Measurements from ENCODE around the gene AK2.
"Not testable (repeated sequence)": the region's sequence is repeated elsewhere in the genome, so short reads cannot be mapped to it uniquely, and the experiment has no call there.

The AK2 gene

GRCh38 chr1:32997381-32997891 is 39.2 kb downstream of the AK2 start:
- DNase-seq = no peak

GRCh38 chr1:32993324-32993636 is 43.4 kb downstream of the AK2 start:
- DNase-seq = not testable (repeated sequence)

GRCh38 chr1:32992489-32993323 is 44.0 kb downstream of the AK2 start:
- peak; percentile 98 for DNase-seq

- DNase-seq = no peak
These were observed 44.7 kb downstream of the AK2 start for GRCh38 chr1:32991819-32992488.

GRCh38 chr1:32991386-32991785 is 45.3 kb downstream of the AK2 start:
- no peak for DNase-seq

GRCh38 chr1:32990887-32991286 is 45.8 kb downstream of the AK2 start:
- DNase-seq = no peak

GRCh38 chr1:32989160-32990050 is 47.3 kb downstream of the AK2 start:
- DNase-seq = peak; percentile 87

GRCh38 chr1:32988665-32989064 is 48.0 kb downstream of the AK2 start:
- no peak for DNase-seq

- no peak for DNase-seq
These were observed 51.5 kb downstream of the AK2 start for GRCh38 chr1:32985226-32985625.

GRCh38 chr1:32984455-32985171 is 52.1 kb downstream of the AK2 start:
- DNase-seq = no peak

- DNase-seq = no peak
These were observed 52.6 kb downstream of the AK2 start for GRCh38 chr1:32984090-32984454.

GRCh38 chr1:32983020-32983419 is 53.7 kb downstream of the AK2 start:
- peak; percentile 18 for DNase-seq

- peak; percentile 73 for DNase-seq
These were observed 55.4 kb downstream of the AK2 start for GRCh38 chr1:32981003-32981901.

- DNase-seq = no peak
These were observed 56.6 kb downstream of the AK2 start for GRCh38 chr1:32980080-32980479.

GRCh38 chr1:32978854-32979253 is 57.8 kb downstream of the AK2 start:
- DNase-seq = no peak

- peak; percentile 72 for DNase-seq
These were observed 59.1 kb downstream of the AK2 start for GRCh38 chr1:32977546-32978087.

- not testable (repeated sequence) for DNase-seq
These were observed 61.6 kb downstream of the AK2 start for GRCh38 chr1:32975055-32975454.

GRCh38 chr1:32973458-32973857 is 63.2 kb downstream of the AK2 start:
- not testable (repeated sequence) for DNase-seq

GRCh38 chr1:32972814-32973428 is 63.8 kb downstream of the AK2 start:
- peak; percentile 90 for DNase-seq

GRCh38 chr1:32971576-32971975 is 65.1 kb downstream of the AK2 start:
- DNase-seq = no peak

- no peak for DNase-seq
These were observed 65.5 kb downstream of the AK2 start for GRCh38 chr1:32971156-32971555.

All from islet precursor cell (in vitro differentiated cells).